Ascending aorta (tissue), 2 donors: ENCODE data around the gene PLCB1. TPM values are rescaled to one million over a fixed set of nuclear protein-coding genes. Genes with fewer than 3 reads are reported as not detected.
A peak's percentile ranks its signal among the peaks of the same experiment; 100 is the strongest.

Experiments used
- DNase-seq, 2 donors: peaks; one replicate each; pipeline ENCODE4 v3.0.0-alpha.2; 2019; ENCODE audit warnings: low spot score in 2 of 2
- H3K27ac ChIP-seq, 2 donors: fragments of 200-600 bp; sonication (generic); one replicate each; pipeline ENCODE4 v1.5.1; 2016 to 2017; ENCODE audit warnings: mild to moderate bottlenecking in 1 of 2
- H3K27me3 ChIP-seq: fragments of 200-600 bp; sonication (generic); one replicate; pipeline ENCODE4 v1.5.1; 2017
- H3K36me3 ChIP-seq, 2 donors: fragments of 200-600 bp; sonication (generic); one replicate each; pipeline ENCODE4 v1.5.1; 2016
- H3K4me1 ChIP-seq, 2 donors: fragments of 200-600 bp; sonication (generic); one replicate each; pipeline ENCODE4 v1.5.1; 2016 to 2017; ENCODE audit warnings: mild to moderate bottlenecking in 1 of 2
- H3K4me3 ChIP-seq, 2 donors: fragments of 200-600 bp; sonication (generic); one replicate each; pipeline ENCODE4 v1.5.1; 2016 to 2017; ENCODE audit warnings: mild to moderate bottlenecking in 1 of 2
- H3K9me3 ChIP-seq, 2 donors: fragments of 200-600 bp; sonication (generic); one replicate each; pipeline ENCODE4 v1.5.1; 2016
- intact Hi-C: fragments of 100-400 bp; cut with DNase I; formaldehyde crosslinking; loops from one replicate; pipeline ENCODE4 v1.15.1; 2023
- total RNA-seq: library from RNA; depleted of rRNA; stranded (reverse); fragments of >200 nt; gene quantifications from one replicate; pipeline ENCODE4 v1.1.0, GENCODE V29; 2016
- TF ChIP-seq, protein P1 (sequence below), 3 experiments: fragments of 200-600 bp in 2 of 3; fragments of 450-650 bp in 1 of 3; sonication (generic) in 2 of 3; IDR thresholded peaks; one replicate each; pipeline ENCODE4 v1.5.1; 2016 to 2019; ENCODE audit warnings: antibody characterized with exemption in 3 of 3, mild to moderate bottlenecking in 1 of 3, moderate library complexity in 1 of 3

The PLCB1 gene
- total RNA-seq, 1 donor from 2014 or later = 22.9 TPM

DNA sequence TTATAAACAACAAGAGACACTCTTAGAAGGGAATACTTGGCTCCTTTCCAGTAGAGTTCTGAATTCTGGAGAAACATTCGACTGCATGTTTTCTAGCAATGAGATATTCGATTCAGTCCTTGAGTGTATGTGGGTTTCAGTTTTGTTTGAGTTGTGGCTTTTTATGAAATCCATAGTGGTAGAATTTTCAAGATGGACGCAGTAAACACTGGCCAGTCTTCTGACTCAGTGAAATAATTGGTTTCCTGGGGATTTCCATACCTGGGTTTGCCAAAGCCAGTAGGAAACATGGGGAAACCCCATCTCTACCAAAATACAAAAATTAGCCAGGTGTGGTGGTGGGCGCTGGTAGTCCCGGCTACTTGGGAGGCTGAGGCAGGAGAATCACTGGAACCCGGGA lies 663.3 kb downstream of the PLCB1 start:
- H3K27ac ChIP-seq = no peak overlapping the region
- H3K9me3 ChIP-seq = no peaks in the 10 kb centered on the region
- H3K27me3 ChIP-seq = no peaks in the 10 kb centered on the region
- no peaks in the 10 kb centered on the region for H3K4me1 ChIP-seq
- intact Hi-C loops = no loop called here
- TF ChIP-seq, protein P1, sequence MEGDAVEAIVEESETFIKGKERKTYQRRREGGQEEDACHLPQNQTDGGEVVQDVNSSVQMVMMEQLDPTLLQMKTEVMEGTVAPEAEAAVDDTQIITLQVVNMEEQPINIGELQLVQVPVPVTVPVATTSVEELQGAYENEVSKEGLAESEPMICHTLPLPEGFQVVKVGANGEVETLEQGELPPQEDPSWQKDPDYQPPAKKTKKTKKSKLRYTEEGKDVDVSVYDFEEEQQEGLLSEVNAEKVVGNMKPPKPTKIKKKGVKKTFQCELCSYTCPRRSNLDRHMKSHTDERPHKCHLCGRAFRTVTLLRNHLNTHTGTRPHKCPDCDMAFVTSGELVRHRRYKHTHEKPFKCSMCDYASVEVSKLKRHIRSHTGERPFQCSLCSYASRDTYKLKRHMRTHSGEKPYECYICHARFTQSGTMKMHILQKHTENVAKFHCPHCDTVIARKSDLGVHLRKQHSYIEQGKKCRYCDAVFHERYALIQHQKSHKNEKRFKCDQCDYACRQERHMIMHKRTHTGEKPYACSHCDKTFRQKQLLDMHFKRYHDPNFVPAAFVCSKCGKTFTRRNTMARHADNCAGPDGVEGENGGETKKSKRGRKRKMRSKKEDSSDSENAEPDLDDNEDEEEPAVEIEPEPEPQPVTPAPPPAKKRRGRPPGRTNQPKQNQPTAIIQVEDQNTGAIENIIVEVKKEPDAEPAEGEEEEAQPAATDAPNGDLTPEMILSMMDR (IDR thresholded peaks at IDR 0.05) = no peak
- H3K36me3 ChIP-seq = no peaks in the 10 kb centered on the region
- no peak overlapping the region for H3K4me3 ChIP-seq
- no peak for DNase-seq

DNA sequence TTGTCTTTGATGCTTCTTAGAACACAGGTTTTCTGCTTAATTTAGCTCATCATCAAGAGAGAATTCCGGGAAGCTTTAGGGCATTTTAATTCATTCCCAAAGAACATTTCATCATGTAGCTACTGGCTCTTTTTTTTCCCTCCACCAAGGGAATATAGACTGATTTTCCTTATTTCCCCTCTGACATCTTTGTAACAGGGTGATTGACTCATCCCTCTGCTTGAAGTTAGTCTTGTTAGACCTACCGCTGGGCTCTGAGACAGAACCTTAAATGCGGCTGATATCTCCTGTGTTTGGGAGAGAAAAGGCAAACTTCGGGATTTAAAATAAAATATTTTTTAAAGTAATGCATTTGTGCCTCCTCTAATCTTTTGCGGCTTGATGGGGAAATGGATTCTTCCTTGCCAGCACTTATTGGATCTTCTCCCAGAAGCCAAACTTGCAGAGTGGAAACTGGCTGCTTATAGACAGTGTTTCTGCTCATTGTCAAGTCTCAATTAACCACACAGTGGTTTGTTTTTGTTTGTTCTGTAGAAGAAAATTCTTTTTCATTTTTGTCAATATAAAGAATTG lies 664.1 kb downstream of the PLCB1 start:
- TF ChIP-seq, protein P1 (IDR thresholded peaks at IDR 0.05) = no peak
- DNase-seq = no peak
- Histone ChIP-seq H3K27me3 (no peaks in the 10 kb centered on the region), H3K4me3 (no peak overlapping the region), H3K4me1 (no peaks in the 10 kb centered on the region), H3K36me3 (no peaks in the 10 kb centered on the region), H3K9me3 (no peaks in the 10 kb centered on the region), H3K27ac (peak overlapping the region in 1 of 2 donors; percentile 16)
- intact Hi-C loops = no loop called here

DNA sequence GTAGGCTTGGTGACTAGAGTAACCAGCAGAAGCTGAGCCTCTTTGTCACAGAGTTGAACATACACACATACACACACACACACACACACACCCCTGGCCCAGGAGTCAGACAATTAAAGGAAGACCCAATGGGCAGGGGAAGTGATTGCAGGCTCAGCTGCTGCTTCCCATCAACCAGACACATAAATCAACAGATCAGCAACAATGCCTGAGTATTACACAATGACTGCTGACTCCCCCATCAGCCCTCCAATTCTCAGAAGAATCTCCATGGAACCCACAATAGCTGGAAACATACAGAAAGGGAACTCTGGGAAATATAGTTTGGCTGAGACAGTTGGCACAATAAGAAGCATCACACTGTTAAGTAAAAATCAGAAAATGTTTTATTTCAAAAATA lies 666.4 kb downstream of the PLCB1 start:
- Histone ChIP-seq H3K27me3 (no peaks in the 10 kb centered on the region), H3K27ac (no peak overlapping the region), H3K36me3 (no peaks in the 10 kb centered on the region), H3K4me3 (no peak overlapping the region), H3K4me1 (no peaks in the 10 kb centered on the region), H3K9me3 (no peaks in the 10 kb centered on the region)
- DNase-seq = no peak
- TF ChIP-seq, protein P1 (IDR thresholded peaks at IDR 0.05) = no peak
- intact Hi-C loops = no loop called here

- no peak for DNase-seq
These were observed 668.0 kb downstream of the PLCB1 start for GRCh38 chr20:8800089-8800488.

DNA sequence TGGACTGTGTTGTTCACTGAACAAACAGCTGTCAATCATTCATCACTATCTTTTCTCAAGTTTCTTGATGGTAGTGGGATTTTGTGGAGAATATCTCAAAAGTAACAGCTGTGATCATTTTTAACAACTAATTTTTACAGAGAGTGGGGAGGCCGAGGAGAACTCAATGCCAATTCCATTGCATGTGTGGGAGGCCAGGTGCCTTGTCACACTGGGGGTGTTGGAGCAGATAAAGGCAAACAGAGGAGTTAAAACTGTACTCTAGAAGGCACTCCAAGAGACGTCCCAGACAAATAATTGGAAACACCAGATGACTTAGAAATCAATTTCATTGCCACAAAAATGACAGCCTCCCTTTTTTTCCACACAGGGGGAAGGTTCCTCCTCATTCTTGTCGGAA lies 669.6 kb downstream of the PLCB1 start:
- H3K4me3 ChIP-seq = no peak overlapping the region
- TF ChIP-seq, protein P1 (IDR thresholded peaks at IDR 0.05) = no peak

More at GRCh38 chr20:8800089-8800488, 668.0 kb downstream of the PLCB1 start:
- intact Hi-C loops = no loop called here
- H3K27ac ChIP-seq = no peak overlapping the region
- no peak overlapping the region for H3K4me3 ChIP-seq
- TF ChIP-seq, protein P1 (IDR thresholded peaks at IDR 0.05) = no peak
- H3K4me1 ChIP-seq = no peaks in the 10 kb centered on the region
- no peaks in the 10 kb centered on the region for H3K9me3 ChIP-seq
- H3K27me3 ChIP-seq = no peaks in the 10 kb centered on the region
- H3K36me3 ChIP-seq = no peaks in the 10 kb centered on the region

DNA sequence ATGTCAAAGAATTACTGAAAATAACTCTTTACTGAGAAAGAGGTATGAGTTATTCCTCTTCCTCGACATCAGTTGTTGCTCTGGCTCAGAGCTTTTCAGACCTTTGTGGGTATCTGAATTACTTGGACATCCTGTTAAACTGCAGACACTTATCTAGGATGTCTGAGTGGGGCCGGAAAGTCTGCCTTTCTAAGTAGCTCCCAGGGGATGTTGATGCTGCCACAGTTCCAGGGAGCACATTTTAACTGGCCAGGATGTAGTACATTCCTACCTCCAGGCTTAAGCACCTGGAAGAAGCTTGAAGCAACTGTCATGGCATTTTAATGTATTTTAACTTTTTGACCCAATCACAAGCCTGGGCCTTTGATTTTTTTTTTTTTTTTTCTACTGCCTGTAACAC lies 671.0 kb downstream of the PLCB1 start:
- intact Hi-C loops = no loop called here
- no peaks in the 10 kb centered on the region for H3K27me3 ChIP-seq
- H3K4me1 ChIP-seq = no peaks in the 10 kb centered on the region
- TF ChIP-seq, protein P1 (IDR thresholded peaks at IDR 0.05) = no peak
- DNase-seq = no peak
- H3K4me3 ChIP-seq = no peak overlapping the region
- no peaks in the 10 kb centered on the region for H3K36me3 ChIP-seq
- no peaks in the 10 kb centered on the region for H3K9me3 ChIP-seq
- H3K27ac ChIP-seq = peak overlapping the region in 1 of 2 donors; percentile 13

More for the DNA sequence above, 669.6 kb downstream of the PLCB1 start:
- no peak for DNase-seq
- intact Hi-C loops = no loop called here
- Histone ChIP-seq H3K27ac (no peak overlapping the region), H3K4me1 (no peaks in the 10 kb centered on the region), H3K36me3 (no peaks in the 10 kb centered on the region), H3K27me3 (no peaks in the 10 kb centered on the region), H3K9me3 (no peaks in the 10 kb centered on the region)
